ENCODE measurements around the gene SLC26A8.

- TF ChIP-seq CTCF (IDR thresholded peaks at IDR 0.05) (no peak), POLR2A (IDR thresholded peaks at IDR 0.05) (no peak)
These were observed 37.8 kb upstream of the SLC26A8 start for GRCh38 chr6:36062247-36062646.
